GM23248 (cell line): ENCODE measurements around the gene LRRC38. TPM values are rescaled to one million over a fixed set of nuclear protein-coding genes. Genes with fewer than 3 reads are reported as not detected.

Experiments used
- DNase-seq: peaks from one replicate; pipeline ENCODE4 v3.0.0-alpha.2; 2015
- H2AFZ ChIP-seq: fragments of 200-600 bp; sonication (generic); 2 replicates; pipeline ENCODE4 v1.6.1; 2016; ENCODE audit warnings: antibody characterized with exemption
- H3F3A ChIP-seq: fragments of 200-600 bp; sonication (generic); 2 replicates; pipeline ENCODE4 v1.6.1; 2016; ENCODE audit warnings: mild to moderate bottlenecking, antibody characterized with exemption, mixed run types; ENCODE audit not compliant: insufficient read depth
- H3K27ac ChIP-seq: fragments of 200-600 bp; sonication (generic); 2 replicates; pipeline ENCODE4 v1.5.1; 2016; ENCODE audit warnings: mild to moderate bottlenecking
- H3K27me3 ChIP-seq: fragments of 200-600 bp; sonication (generic); replicated peaks from 2 replicates; pipeline ENCODE4 v1.6.1; 2016; ENCODE audit warnings: mild to moderate bottlenecking; ENCODE audit not compliant: insufficient read depth
- H3K36me3 ChIP-seq: fragments of 200-600 bp; sonication (generic); 2 replicates; pipeline ENCODE4 v1.6.1; 2016; ENCODE audit warnings: low read depth, mild to moderate bottlenecking
- H3K4me1 ChIP-seq: fragments of 200-600 bp; sonication (generic); 2 replicates; pipeline ENCODE4 v1.6.1; 2016; ENCODE audit warnings: mild to moderate bottlenecking; ENCODE audit not compliant: insufficient read depth
- H3K4me2 ChIP-seq: fragments of 200-600 bp; sonication (generic); one replicate; pipeline ENCODE4 v1.6.1; 2016; ENCODE audit warnings: mild to moderate bottlenecking; ENCODE audit not compliant: unreplicated experiment
- H3K4me3 ChIP-seq: fragments of 200-600 bp; sonication (generic); 2 replicates; pipeline ENCODE4 v1.5.1; 2016; ENCODE audit warnings: mild to moderate bottlenecking
- H3K79me2 ChIP-seq: fragments of 200-600 bp; sonication (generic); 2 replicates; pipeline ENCODE4 v1.6.1; 2016; ENCODE audit warnings: mild to moderate bottlenecking; ENCODE audit not compliant: insufficient read depth
- H3K9ac ChIP-seq: fragments of 200-600 bp; sonication (generic); 2 replicates; pipeline ENCODE4 v1.6.1; 2016; ENCODE audit warnings: mild to moderate bottlenecking
- H3K9me2 ChIP-seq: fragments of 200-600 bp; sonication (generic); 2 replicates; pipeline ENCODE4 v1.6.1; 2016; ENCODE audit warnings: mixed run types, mild to moderate bottlenecking, moderate library complexity; ENCODE audit not compliant: insufficient read depth
- H3K9me3 ChIP-seq: fragments of 200-600 bp; sonication (generic); one replicate; pipeline ENCODE4 v1.6.1; 2017; ENCODE audit warnings: low read depth
- H4K20me1 ChIP-seq: fragments of 200-600 bp; sonication (generic); 2 replicates; pipeline ENCODE4 v1.6.0; 2016; ENCODE audit not compliant: insufficient read depth
- EZH2 ChIP-seq: fragments of 200-600 bp; sonication (generic); IDR thresholded peaks from 2 replicates; pipeline ENCODE4 v1.6.1; 2018; ENCODE audit warnings: antibody characterized with exemption, mild to moderate bottlenecking; ENCODE audit not compliant: insufficient read depth, poor library complexity, severe bottlenecking
- EZH2phosphoT487 ChIP-seq: fragments of 200-600 bp; sonication (generic); IDR thresholded peaks from 2 replicates; pipeline ENCODE4 v1.6.1; 2018; ENCODE audit warnings: antibody characterized with exemption, moderate library complexity, mild to moderate bottlenecking, low read depth; ENCODE audit not compliant: insufficient read depth
- WGBS, 2 experiments: methylation state at CpG; one replicate each; pipeline ENCODE4 v1.1.6; 2015 to 2017; ENCODE audit warnings: low lambda C conversion rate in 2 of 2, low coverage in 1 of 2; ENCODE audit errors: missing lambda C conversion rate in 2 of 2; 5-methylcytosine and 5-hydroxymethylcytosine counted together
- in situ Hi-C: fragments of 300-500 bp; cut with MboI; formaldehyde crosslinking; loops from 2 replicates; pipeline ENCODE4 v1.15.0; 2020
- polyA plus RNA-seq: library from polyadenylated mRNA; unstranded; fragments of >200 nt; fragmentation: Nextera tagmentation; extraction: Ambion mirVana; gene quantifications from 2 replicates; pipeline ENCODE4 v1.2.1, GENCODE V29; 2016
- total RNA-seq: library from RNA; depleted of rRNA; stranded (reverse); fragments of >200 nt; shearing (Covaris generic); gene quantifications from 2 replicates; pipeline ENCODE4 v1.2.3, GENCODE V29; 2014

LRRC38 gene
- total and polyA plus RNA-seq, 2 experiments from 2014 or later: not detected

- Histone ChIP-seq H3K4me3 (no peak overlapping the region), H3K9me2 (no peaks in the 10 kb centered on the region), H3K9me3 (no peaks in the 10 kb centered on the region), H3K36me3 (no peaks in the 10 kb centered on the region), H3K79me2 (no peaks in the 10 kb centered on the region), H3K4me1 (no peaks in the 10 kb centered on the region), H3K4me2 (no peak overlapping the region), H3F3A (no peaks in the 10 kb centered on the region), H3K27me3 (no peaks in the 10 kb centered on the region), H3K9ac (no peak overlapping the region), H4K20me1 (no peaks in the 10 kb centered on the region), H3K27ac (no peak overlapping the region), H2AFZ (no peak overlapping the region)
- DNase-seq: no peak
- 51 to 65% methylated on average over 3 of the region's 3 CpGs for WGBS, 2 experiments
- TF ChIP-seq EZH2phosphoT487 (no peak), EZH2 (no peak)
- in situ Hi-C loops: no loop called here
Measured at GRCh38 chr1:13487957-13488356, 25.8 kb downstream of the LRRC38 start.

- Histone ChIP-seq H3K9me3 (no peaks in the 10 kb centered on the region), H3K36me3 (no peaks in the 10 kb centered on the region), H2AFZ (no peak overlapping the region), H3K9me2 (no peaks in the 10 kb centered on the region), H3K4me3 (no peak overlapping the region), H3K79me2 (no peaks in the 10 kb centered on the region), H3K4me2 (no peak overlapping the region), H3K4me1 (no peaks in the 10 kb centered on the region), H3K27ac (no peak overlapping the region), H4K20me1 (no peaks in the 10 kb centered on the region), H3F3A (no peaks in the 10 kb centered on the region), H3K27me3 (no peaks in the 10 kb centered on the region), H3K9ac (no peak overlapping the region)
- in situ Hi-C loops: no loop called here
- TF ChIP-seq EZH2phosphoT487 (no peak), EZH2 (no peak)
- 60 to 66% methylated on average over 17 of the region's 17 CpGs for WGBS, 2 experiments
- DNase-seq: no peak
Measured at GRCh38 chr1:13487143-13487868, 26.5 kb downstream of the LRRC38 start.

GRCh38 chr1:13483946-13484345 lies 29.9 kb downstream of the LRRC38 start:
- Histone ChIP-seq H3K9ac (no peak overlapping the region), H3K4me3 (no peak overlapping the region), H3K27me3 (no peaks in the 10 kb centered on the region), H3K9me2 (no peaks in the 10 kb centered on the region), H3K4me1 (no peaks in the 10 kb centered on the region), H3K79me2 (no peaks in the 10 kb centered on the region), H3K27ac (no peak overlapping the region), H3F3A (no peaks in the 10 kb centered on the region), H3K4me2 (no peak overlapping the region), H4K20me1 (no peaks in the 10 kb centered on the region), H3K9me3 (no peaks in the 10 kb centered on the region), H3K36me3 (no peaks in the 10 kb centered on the region), H2AFZ (no peak overlapping the region)
- in situ Hi-C loops: no loop called here
- no peak for DNase-seq
- no peak for TF ChIP-seq EZH2phosphoT487
- TF ChIP-seq EZH2: no peak
- 63 to 69% methylated on average over 9 to 12 of the region's 12 CpGs for WGBS, 2 experiments

- H3K9me3 ChIP-seq: no peaks in the 10 kb centered on the region
- no peak overlapping the region for H3K4me2 ChIP-seq
- no peak overlapping the region for H3K4me3 ChIP-seq
- H3K36me3 ChIP-seq: no peaks in the 10 kb centered on the region
- WGBS, 2 experiments: 28 to 33% methylated on average over 4 of the region's 4 CpGs
- no peaks in the 10 kb centered on the region for H3K79me2 ChIP-seq
- H2AFZ ChIP-seq: no peak overlapping the region
- no peaks in the 10 kb centered on the region for H3K27me3 ChIP-seq
- DNase-seq: no peak
- no peaks in the 10 kb centered on the region for H3K4me1 ChIP-seq
- no peaks in the 10 kb centered on the region for H4K20me1 ChIP-seq
- in situ Hi-C loops: no loop called here
- H3F3A ChIP-seq: no peaks in the 10 kb centered on the region
- no peak overlapping the region for H3K27ac ChIP-seq
- TF ChIP-seq EZH2phosphoT487: no peak
- no peak for TF ChIP-seq EZH2
- no peaks in the 10 kb centered on the region for H3K9me2 ChIP-seq
- no peak overlapping the region for H3K9ac ChIP-seq
Measured at GRCh38 chr1:13482600-13482999, 31.2 kb downstream of the LRRC38 start.
